Aorta (tissue), 5 donors: ENCODE data around the gene SPC25. TPM values are rescaled to one million over a fixed set of nuclear protein-coding genes. Genes with fewer than 3 reads are reported as not detected.
"Not testable (repeated sequence)": the region's sequence is repeated elsewhere in the genome, so short reads cannot be mapped to it uniquely, and the experiment has no call there.

Experiments used
- ATAC-seq: fragments of 200-7000 bp; cut with Tn5 transposase; one replicate; pipeline ENCODE4 v1.9.1; 2022; ENCODE audit warnings: moderate library complexity; ENCODE audit not compliant: low FRiP score
- DNase-seq, 2 donors: peaks; one replicate each; pipeline ENCODE4 v3.0.0-alpha.2; 2020
- H3K27ac ChIP-seq, 2 donors: one replicate each; pipeline ENCODE4 v1.5.1; 2013; ENCODE audit warnings: low read length in 2 of 2, mild to moderate bottlenecking in 2 of 2, moderate library complexity in 2 of 2, control low read depth in 1 of 2, inconsistent platforms in 1 of 2, low read depth in 1 of 2
- H3K27me3 ChIP-seq, 2 donors: one replicate each; pipeline ENCODE4 v1.6.1; 2013; ENCODE audit warnings: control low read depth in 1 of 2, low read length in 1 of 2, mild to moderate bottlenecking in 1 of 2, moderate library complexity in 1 of 2; ENCODE audit not compliant: insufficient read depth in 2 of 2, control insufficient read depth in 1 of 2
- H3K36me3 ChIP-seq, 2 donors: one replicate each; pipeline ENCODE4 v1.6.1; 2013; ENCODE audit warnings: control low read depth in 1 of 2, low read length in 1 of 2, mild to moderate bottlenecking in 1 of 2; ENCODE audit not compliant: insufficient read depth in 2 of 2, control insufficient read depth in 1 of 2
- H3K4me1 ChIP-seq, 2 donors: one replicate each; pipeline ENCODE4 v1.6.1; 2013; ENCODE audit warnings: low read length in 2 of 2, control low read depth in 1 of 2, mild to moderate bottlenecking in 1 of 2, moderate library complexity in 1 of 2; ENCODE audit not compliant: insufficient read depth in 2 of 2, control insufficient read depth in 1 of 2
- H3K4me3 ChIP-seq, 2 donors: one replicate each; pipeline ENCODE4 v1.5.1; 2013; ENCODE audit warnings: low read length in 2 of 2, control low read depth in 1 of 2, mild to moderate bottlenecking in 1 of 2
- H3K9me3 ChIP-seq: one replicate; pipeline ENCODE4 v1.6.1; 2013; ENCODE audit warnings: mild to moderate bottlenecking, low read length; ENCODE audit not compliant: control insufficient read depth
- WGBS, 2 donors: extraction: QIAGEN DNeasy Blood & Tissue Kit; methylation state at CpG; one replicate each; pipeline ENCODE4 v1.1.7; 2013; 5-methylcytosine and 5-hydroxymethylcytosine counted together
- intact Hi-C, 2 donors: fragments of 100-400 bp; cut with DNase I; formaldehyde crosslinking; loops; one replicate each; pipeline versions ENCODE4 v1.14.2 to v1.15.0; 2022
- polyA plus RNA-seq, 2 donors: library from polyadenylated mRNA; stranded (reverse); fragments of 200-250 nt; gene quantifications; one replicate each; pipeline ENCODE4 v1.2.3, GENCODE V29; 2013
- total RNA-seq, 2 donors: library from RNA; stranded (reverse); fragmentation: NEBNext Ultra II Directional; extraction: Animal tissue kit (Norgen Biotek cat#: 25700); gene quantifications; one replicate each; pipeline ENCODE4 v1.2.1, GENCODE V29; 2021
- donor health status: healthy with polysubstance abuse.
- donor health status: Bipolar disorder and iron deficiency.
- donor health status: DM: no; HTN: no; CAD: no.
- donor health status: DM: no; HTN: no; CAD: no.
- donor health status: DM: yes; HTN: yes; CAD: no.

Gene SPC25
- total and polyA plus RNA-seq, 4 donors: 0.23 to 1.0 (median 0.76) TPM

- 95 to 100% methylated on average over 1 of the region's 1 CpG for WGBS, 2 donors
- ATAC-seq: not testable (repeated sequence)
These were observed 23.1 kb downstream of the SPC25 start for GRCh38 chr2:168867164-168867563.

DNA sequence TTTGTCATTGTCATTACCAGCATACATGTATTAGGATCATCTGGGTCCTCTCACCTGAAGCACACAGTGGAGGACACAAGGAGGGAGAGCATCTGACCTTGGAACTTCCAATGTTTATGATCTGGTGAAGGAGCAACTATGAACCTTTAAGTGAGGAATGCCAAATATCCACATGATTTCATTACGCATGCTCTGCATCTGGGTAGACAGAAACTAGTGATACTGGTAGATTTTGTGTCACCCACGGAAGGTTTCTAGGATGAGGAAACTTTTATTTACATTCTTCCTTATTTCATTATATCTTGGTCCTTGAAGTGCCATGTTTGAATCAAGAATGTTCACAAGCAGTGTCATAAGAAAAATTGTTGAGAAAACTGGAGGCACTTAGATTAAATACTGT, 32.1 kb downstream of the SPC25 start:
- ATAC-seq: no peak
- Histone ChIP-seq H3K4me3 (no peak overlapping the region), H3K9me3 (no peaks in the 10 kb centered on the region), H3K27ac (no peak overlapping the region), H3K4me1 (no peaks in the 10 kb centered on the region), H3K27me3 (no peaks in the 10 kb centered on the region), H3K36me3 (no peaks in the 10 kb centered on the region)
- intact Hi-C loops: no loop called here
- no peak for DNase-seq
- 96 to 97% methylated on average over 2 of the region's 2 CpGs for WGBS, 2 donors

More at GRCh38 chr2:168867164-168867563, 23.1 kb downstream of the SPC25 start:
- H3K36me3 ChIP-seq, H3K4me1 ChIP-seq, H3K27me3 ChIP-seq, H3K4me3 ChIP-seq, DNase-seq, intact Hi-C loops, H3K9me3 ChIP-seq, H3K27ac ChIP-seq: not testable (repeated sequence)

GRCh38 chr2:168855601-168856000, 34.6 kb downstream of the SPC25 start:
- no peak overlapping the region for H3K27ac ChIP-seq
- no peak overlapping the region for H3K4me3 ChIP-seq
- no peak for DNase-seq
- H3K36me3 ChIP-seq: no peaks in the 10 kb centered on the region
- ATAC-seq: no peak
- no peaks in the 10 kb centered on the region for H3K9me3 ChIP-seq
- no peaks in the 10 kb centered on the region for H3K4me1 ChIP-seq
- intact Hi-C loops: no loop called here
- H3K27me3 ChIP-seq: no peaks in the 10 kb centered on the region
- WGBS, 2 donors: 93 to 96% methylated on average over 3 of the region's 3 CpGs

DNA sequence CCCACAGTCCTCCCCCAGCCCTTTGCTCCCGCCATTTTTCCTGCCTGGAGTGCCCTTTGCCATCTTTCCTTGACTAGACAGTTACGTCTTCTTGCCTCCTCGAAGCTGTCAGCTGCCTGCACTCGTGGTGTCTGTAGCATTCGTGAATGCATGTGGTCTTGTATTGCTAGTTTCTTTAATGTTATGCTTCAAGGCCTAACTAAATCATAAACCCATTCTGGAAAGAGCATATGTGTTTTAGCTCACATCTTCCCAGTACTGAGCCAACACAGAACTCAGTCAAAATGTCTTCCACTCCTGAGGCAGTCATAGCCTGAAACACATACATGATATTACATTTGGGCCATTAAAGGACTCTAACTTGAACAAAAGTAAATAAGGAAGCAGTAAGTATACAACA, 35.6 kb downstream of the SPC25 start:
- no peak for ATAC-seq
- no peaks in the 10 kb centered on the region for H3K36me3 ChIP-seq
- intact Hi-C loops: no loop called here

GRCh38 chr2:168853471-168853870, 36.8 kb downstream of the SPC25 start:
- Histone ChIP-seq H3K27me3 (no peaks in the 10 kb centered on the region), H3K4me3 (no peak overlapping the region), H3K4me1 (no peaks in the 10 kb centered on the region), H3K27ac (no peak overlapping the region), H3K36me3 (no peaks in the 10 kb centered on the region), H3K9me3 (no peaks in the 10 kb centered on the region)
- intact Hi-C loops: no loop called here
- ATAC-seq (no peak), DNase-seq (no peak)
- WGBS, 2 donors: 99 to 100% methylated on average over 1 of the region's 1 CpG

More for the DNA sequence above, 35.6 kb downstream of the SPC25 start:
- DNase-seq: no peak
- H3K4me3 ChIP-seq: no peak overlapping the region
- H3K4me1 ChIP-seq: no peaks in the 10 kb centered on the region
- no peaks in the 10 kb centered on the region for H3K9me3 ChIP-seq
- WGBS, 2 donors: 95% methylated on average over 5 of the region's 5 CpGs
- no peaks in the 10 kb centered on the region for H3K27me3 ChIP-seq
- no peak overlapping the region for H3K27ac ChIP-seq

- intact Hi-C loops: no loop called here
- H3K27ac ChIP-seq: no peak overlapping the region
- H3K4me1 ChIP-seq: no peaks in the 10 kb centered on the region
- no peaks in the 10 kb centered on the region for H3K36me3 ChIP-seq
- H3K4me3 ChIP-seq: no peak overlapping the region
- no peak for ATAC-seq
- H3K9me3 ChIP-seq: no peaks in the 10 kb centered on the region
- WGBS, 2 donors: 31 to 52% methylated on average over 3 of the region's 3 CpGs
- no peaks in the 10 kb centered on the region for H3K27me3 ChIP-seq
- no peak for DNase-seq
These were observed 37.7 kb downstream of the SPC25 start for GRCh38 chr2:168852481-168852880.

DNA sequence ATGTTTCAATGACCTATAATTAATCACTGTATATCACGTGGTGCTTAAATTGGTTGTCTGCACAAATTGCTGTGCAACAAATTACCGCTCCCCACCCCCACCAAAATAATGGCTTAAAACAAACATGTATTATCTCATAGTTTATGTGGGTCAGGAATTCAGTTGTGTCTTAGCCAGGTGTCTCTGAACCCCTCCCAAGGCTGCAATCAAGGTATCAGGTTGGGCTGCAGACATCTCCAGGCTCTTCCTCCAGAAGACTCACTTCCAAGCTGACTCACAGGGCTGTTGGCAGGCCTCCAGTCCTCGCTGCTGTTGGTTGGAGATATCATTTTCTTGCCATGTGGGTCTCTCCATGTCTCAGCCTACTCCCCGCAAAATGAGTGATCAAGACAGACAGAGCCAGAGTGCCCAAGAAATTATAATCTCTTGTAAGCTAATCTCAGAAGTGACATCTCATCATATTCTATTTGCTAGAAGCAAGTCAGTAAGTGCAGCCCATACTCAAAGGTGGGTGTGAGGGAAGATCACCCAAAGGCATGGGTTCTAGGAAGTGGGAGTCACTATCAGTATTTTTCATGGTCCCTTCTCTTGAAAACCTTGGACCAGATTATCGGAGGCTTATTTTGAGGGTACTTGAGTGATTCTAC, 38.4 kb downstream of the SPC25 start:
- WGBS, 2 donors: 79 to 81% methylated on average over 5 of the region's 5 CpGs
- intact Hi-C loops: no loop called here
- Histone ChIP-seq H3K36me3 (no peaks in the 10 kb centered on the region), H3K27me3 (no peaks in the 10 kb centered on the region), H3K9me3 (no peaks in the 10 kb centered on the region), H3K27ac (no peak overlapping the region), H3K4me3 (no peak overlapping the region), H3K4me1 (no peaks in the 10 kb centered on the region)
- ATAC-seq (no peak), DNase-seq (peak in 1 of 2 donors; percentile 72)

DNA sequence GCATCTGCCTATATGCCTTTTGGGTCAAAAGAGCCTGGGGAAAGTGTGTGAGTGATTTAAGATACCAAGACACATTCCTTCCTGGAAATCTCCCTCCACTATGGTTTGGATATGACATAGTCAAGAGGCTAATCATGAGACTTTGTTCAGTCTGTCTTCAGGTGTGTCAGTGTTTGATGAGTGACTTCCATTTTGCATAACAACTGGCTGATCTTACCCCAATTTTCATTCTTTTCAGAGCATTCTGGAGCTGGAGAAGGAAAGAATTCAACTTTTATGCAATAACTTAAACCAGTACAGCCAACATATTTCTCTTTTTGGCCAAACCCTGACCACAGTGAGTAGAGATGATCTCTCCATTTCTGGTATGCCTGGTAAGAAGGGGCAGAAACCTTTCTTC, 39.4 kb downstream of the SPC25 start:
- H3K27me3 ChIP-seq: no peaks in the 10 kb centered on the region
- intact Hi-C loops: no loop called here
- H3K9me3 ChIP-seq: no peaks in the 10 kb centered on the region
- H3K27ac ChIP-seq: no peak overlapping the region
- no peaks in the 10 kb centered on the region for H3K36me3 ChIP-seq
- no peak overlapping the region for H3K4me3 ChIP-seq
- H3K4me1 ChIP-seq: no peaks in the 10 kb centered on the region
- ATAC-seq (no peak), DNase-seq (no peak)

DNA sequence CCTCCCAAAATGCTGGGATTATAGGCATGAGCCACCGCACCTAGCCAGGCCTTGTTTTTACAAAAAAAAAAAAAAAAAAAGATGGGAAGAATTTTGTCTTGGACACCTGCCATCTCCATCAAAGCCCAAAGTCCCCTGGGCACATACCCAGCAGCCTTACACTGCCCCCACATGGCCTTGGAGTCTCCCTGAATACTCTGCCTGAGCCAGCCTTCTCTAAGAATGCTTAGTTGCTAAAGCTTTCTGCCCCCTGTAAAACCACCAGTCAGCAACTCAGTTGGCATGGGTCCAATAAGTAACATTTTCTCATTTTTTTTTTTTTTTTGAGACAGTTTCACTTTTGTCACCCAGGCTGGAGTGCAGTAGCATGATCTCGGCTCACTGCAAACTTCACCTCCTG, 40.6 kb downstream of the SPC25 start:
- no peaks in the 10 kb centered on the region for H3K36me3 ChIP-seq
- 72 to 76% methylated on average over 2 of the region's 2 CpGs for WGBS, 2 donors
- intact Hi-C loops: no loop called here
- H3K27ac ChIP-seq: no peak overlapping the region
- no peak for DNase-seq
- H3K27me3 ChIP-seq: no peaks in the 10 kb centered on the region
- H3K9me3 ChIP-seq: peaks cover 1% of the 10 kb centered on the region
- H3K4me3 ChIP-seq: no peak overlapping the region
- ATAC-seq: no peak
- H3K4me1 ChIP-seq: no peaks in the 10 kb centered on the region
